NOMO-1 treated with DMSO at 0.1 percent for 48 hours (cell line): ENCODE results near the gene SUGCT.
"Not testable (repeated sequence)": the region's sequence is repeated elsewhere in the genome, so short reads cannot be mapped to it uniquely, and the experiment has no call there.

Source experiments
- DNase-seq: peaks from one replicate; lab custom pipeline; 2025; ENCODE audit not compliant: unreplicated experiment; lab: John Stamatoyannopoulos, UW

Gene SUGCT

GRCh38 chr7:40649247-40649646 lies 514.4 kb downstream of the SUGCT start:
- DNase-seq, result no peak

GRCh38 chr7:40650903-40651302 lies 516.1 kb downstream of the SUGCT start:
- DNase-seq, result not testable (repeated sequence)

GRCh38 chr7:40654171-40654570 lies 519.4 kb downstream of the SUGCT start:
- no peak for DNase-seq

- DNase-seq, result no peak
These were observed 520.6 kb downstream of the SUGCT start for GRCh38 chr7:40655426-40655825.

GRCh38 chr7:40656349-40656748 lies 521.5 kb downstream of the SUGCT start:
- no peak for DNase-seq

- DNase-seq, result no peak
These were observed 523.9 kb downstream of the SUGCT start for GRCh38 chr7:40658729-40659128.

GRCh38 chr7:40659231-40659630 lies 524.4 kb downstream of the SUGCT start:
- DNase-seq, result no peak

GRCh38 chr7:40673285-40673684 lies 538.5 kb downstream of the SUGCT start:
- DNase-seq, result peak; percentile 65

- no peak for DNase-seq
These were observed 539.5 kb downstream of the SUGCT start for GRCh38 chr7:40674316-40674715.

- DNase-seq, result no peak
These were observed 540.9 kb downstream of the SUGCT start for GRCh38 chr7:40675741-40676140.

GRCh38 chr7:40676221-40676620 lies 541.4 kb downstream of the SUGCT start:
- DNase-seq, result no peak

GRCh38 chr7:40680657-40681056 lies 545.9 kb downstream of the SUGCT start:
- peak; percentile 18 for DNase-seq

GRCh38 chr7:40682696-40683095 lies 547.9 kb downstream of the SUGCT start:
- no peak for DNase-seq

- peak; percentile 51 for DNase-seq
These were observed 559.4 kb downstream of the SUGCT start for GRCh38 chr7:40694026-40694809.

GRCh38 chr7:40694991-40695390 lies 560.2 kb downstream of the SUGCT start:
- no peak for DNase-seq

- peak; percentile 53 for DNase-seq
These were observed 562.8 kb downstream of the SUGCT start for GRCh38 chr7:40697653-40698052.

- DNase-seq, result peak; percentile 45
These were observed 563.6 kb downstream of the SUGCT start for GRCh38 chr7:40698214-40698920.

- DNase-seq, result no peak
These were observed 564.1 kb downstream of the SUGCT start for GRCh38 chr7:40698921-40699260.

GRCh38 chr7:40700653-40701421 lies 566.0 kb downstream of the SUGCT start:
- no peak for DNase-seq

- peak; percentile 70 for DNase-seq
These were observed 567.2 kb downstream of the SUGCT start for GRCh38 chr7:40701836-40702551.

GRCh38 chr7:40704172-40704571 lies 569.4 kb downstream of the SUGCT start:
- DNase-seq, result no peak
